ENCODE measurements around the gene GNL1.
"Not testable (repeated sequence)": the region's sequence is repeated elsewhere in the genome, so short reads cannot be mapped to it uniquely, and the experiment has no call there.

DNA sequence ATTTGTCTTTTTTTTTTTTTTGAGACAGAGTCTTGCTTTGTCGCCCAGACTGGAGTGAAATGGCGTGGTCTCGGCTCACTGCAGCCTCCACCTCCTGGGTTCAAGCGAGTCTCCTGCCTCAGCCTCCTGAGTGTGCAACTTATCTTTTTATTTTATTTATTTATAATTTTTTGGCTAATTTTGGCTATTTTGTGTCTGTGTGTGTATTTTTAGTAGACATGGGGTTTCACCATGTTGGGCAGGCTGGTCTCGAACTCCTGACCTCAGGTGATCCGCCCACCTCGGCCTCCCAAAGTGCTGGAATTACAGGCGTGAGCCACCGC, 39.6 kb downstream of the GNL1 start:
- TF ChIP-seq, protein P1, sequence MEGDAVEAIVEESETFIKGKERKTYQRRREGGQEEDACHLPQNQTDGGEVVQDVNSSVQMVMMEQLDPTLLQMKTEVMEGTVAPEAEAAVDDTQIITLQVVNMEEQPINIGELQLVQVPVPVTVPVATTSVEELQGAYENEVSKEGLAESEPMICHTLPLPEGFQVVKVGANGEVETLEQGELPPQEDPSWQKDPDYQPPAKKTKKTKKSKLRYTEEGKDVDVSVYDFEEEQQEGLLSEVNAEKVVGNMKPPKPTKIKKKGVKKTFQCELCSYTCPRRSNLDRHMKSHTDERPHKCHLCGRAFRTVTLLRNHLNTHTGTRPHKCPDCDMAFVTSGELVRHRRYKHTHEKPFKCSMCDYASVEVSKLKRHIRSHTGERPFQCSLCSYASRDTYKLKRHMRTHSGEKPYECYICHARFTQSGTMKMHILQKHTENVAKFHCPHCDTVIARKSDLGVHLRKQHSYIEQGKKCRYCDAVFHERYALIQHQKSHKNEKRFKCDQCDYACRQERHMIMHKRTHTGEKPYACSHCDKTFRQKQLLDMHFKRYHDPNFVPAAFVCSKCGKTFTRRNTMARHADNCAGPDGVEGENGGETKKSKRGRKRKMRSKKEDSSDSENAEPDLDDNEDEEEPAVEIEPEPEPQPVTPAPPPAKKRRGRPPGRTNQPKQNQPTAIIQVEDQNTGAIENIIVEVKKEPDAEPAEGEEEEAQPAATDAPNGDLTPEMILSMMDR (IDR thresholded peaks at IDR 0.05) = not testable (repeated sequence)
- TF ChIP-seq POLR2A (IDR thresholded peaks at IDR 0.05) = not testable (repeated sequence)
